A204.1 (cell line): ENCODE results near the gene OR1F1.
"Not testable (repeated sequence)": the region's sequence is repeated elsewhere in the genome, so short reads cannot be mapped to it uniquely, and the experiment has no call there.

Experiments used
- FAIRE-seq: peaks from 2 replicates; lab custom pipeline; 2012; peaks lifted over from hg19 to GRCh38; lab: Jason Lieb, UNC

The OR1F1 gene

GRCh38 chr16:3198334-3199072 is 10.5 kb downstream of the OR1F1 start:
- no peak for FAIRE-seq

DNA sequence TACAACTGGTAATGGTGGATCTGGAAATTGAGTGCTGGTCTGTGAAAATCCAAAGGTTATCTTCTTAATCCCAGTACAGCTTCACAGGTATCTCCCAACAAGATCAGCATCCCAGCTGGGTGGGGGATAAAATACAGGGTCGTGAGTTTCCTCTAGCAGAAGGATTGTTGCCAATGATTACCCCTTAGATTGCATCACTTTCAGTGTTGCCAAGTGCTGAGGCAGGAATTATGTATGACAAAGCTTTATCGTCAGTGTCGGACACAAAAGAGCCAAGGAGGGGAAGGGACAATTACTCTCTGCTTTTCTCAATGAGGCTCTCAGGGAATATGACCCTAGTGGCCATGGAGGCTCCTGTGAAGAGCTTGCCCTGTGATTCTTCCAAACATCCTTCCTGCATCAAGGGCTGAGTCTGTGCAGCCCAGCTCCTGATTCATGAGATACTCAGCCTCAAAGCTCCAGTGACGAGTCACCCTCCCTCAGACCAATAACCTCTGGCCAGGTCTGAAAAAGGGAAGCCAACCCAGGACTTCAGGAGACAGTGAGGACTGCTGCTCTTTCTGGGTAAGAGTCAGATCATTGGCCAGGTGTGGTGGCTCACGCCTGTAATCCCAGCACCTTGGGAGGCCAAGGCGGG is 15.0 kb downstream of the OR1F1 start:
- no peak for FAIRE-seq

GRCh38 chr16:3205939-3206338 is 17.9 kb downstream of the OR1F1 start:
- FAIRE-seq = not testable (repeated sequence)

DNA sequence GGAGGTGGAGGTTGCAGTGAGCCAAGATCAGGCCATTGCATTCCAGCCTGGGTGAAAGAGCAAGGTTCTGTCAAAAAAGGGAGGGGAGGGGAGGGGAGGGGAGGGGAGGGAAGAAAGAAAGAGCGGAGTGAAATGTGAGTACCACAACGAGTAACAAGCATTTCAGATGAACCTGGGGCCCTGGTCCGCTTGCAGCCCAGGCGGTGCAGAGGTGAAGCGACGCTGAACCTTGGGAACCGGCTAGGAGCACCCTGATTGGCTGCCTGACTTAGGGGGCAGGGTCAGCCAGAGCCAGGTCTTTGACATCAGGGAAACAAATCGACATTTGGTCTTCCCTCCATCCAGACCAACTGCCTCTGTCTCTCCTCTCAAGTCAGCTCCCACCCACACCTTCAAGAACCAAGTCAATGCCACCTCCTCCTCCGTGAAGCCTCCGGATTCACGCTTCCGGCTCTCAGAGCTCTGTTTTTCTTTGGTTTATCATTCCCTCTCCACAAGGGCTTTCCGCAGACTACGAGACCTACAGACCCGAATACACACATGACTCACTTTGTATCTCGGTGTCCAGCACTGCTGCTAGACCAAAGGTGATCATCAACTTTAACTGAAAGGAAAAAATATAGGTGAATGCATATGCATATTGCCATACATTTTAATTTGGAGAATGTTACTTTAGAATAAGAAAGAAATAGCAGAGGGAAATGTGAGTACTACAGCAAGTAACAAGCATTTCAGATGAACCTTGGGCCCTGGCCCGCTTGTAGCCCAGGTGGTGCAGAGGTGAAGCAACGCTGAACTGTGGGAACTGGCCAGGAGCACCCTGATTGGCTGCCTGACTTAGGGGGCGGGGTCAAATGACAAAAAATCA is 19.3 kb downstream of the OR1F1 start:
- FAIRE-seq = no peak

DNA sequence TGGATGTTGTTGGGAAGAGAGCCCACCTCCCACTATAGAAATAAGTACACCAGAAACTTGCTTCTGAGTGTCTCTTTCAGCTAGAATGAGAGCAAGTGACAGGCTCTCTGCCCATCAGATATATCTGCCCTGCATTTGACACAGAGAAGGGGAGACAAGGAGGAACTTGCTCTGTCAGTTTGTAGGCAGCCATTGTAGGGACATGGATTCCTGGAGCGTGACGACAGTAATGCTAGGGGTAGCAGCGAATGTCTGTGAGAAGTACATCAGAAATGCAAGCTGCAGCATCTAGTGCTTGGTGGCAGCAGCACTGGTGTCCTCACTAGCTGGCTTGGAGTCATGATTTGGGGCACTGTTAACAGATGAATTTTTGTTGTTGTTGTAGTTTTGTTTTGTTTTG is 24.0 kb downstream of the OR1F1 start:
- FAIRE-seq = no peak

DNA sequence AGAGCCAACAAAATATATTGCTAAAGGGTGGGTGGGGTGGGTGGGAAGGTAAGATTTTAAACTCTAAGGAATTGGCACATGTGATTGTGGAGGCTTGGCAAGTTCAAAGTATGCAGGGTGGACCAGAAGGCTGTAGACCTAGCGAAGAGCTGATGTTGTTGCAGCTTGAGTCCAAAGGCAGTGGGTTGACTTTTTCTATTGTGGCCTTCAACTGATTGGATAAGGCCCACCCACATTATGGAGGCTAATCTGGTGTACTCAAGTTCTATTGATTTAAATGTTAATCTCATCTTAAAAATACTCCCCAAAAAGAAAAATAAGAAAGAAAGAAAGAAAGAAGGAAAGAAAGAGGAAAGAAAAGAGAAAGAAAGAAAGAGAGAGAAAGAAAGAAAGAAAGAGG is 24.6 kb downstream of the OR1F1 start:
- no peak for FAIRE-seq

DNA sequence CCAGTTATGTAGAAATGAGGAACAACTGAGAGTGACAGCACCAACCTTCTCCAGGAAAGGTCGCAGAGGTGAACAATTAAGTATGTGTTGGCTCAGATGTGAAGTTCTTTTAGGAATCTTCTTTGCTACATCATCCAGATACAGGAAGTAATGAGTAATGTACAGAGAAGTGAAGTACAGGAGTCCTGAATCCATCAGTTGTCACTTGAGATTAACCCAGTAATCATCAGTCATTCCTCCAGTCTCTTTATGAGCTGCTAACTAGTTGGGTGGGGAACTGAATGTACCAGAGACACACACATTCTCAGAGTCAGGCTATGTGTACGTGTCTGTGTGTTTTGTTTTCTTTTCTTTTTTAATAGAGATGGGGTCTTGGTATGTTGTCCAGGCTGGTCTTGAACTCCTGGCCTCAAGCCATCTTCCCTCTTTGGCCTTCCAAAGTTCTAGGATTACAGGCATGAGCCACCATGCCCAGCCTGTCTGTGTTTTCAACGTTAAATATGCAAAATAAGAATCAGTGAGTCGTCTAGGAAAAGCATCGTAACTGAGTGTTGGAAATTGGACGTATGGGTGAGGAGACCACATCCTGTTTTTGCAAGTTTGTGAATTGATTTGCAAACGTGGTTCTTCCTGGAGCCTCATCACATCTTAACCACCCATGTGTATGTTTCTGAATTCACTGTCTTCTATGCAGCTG is 27.0 kb downstream of the OR1F1 start:
- FAIRE-seq = no peak

GRCh38 chr16:3215601-3216262 is 27.7 kb downstream of the OR1F1 start:
- no peak for FAIRE-seq

DNA sequence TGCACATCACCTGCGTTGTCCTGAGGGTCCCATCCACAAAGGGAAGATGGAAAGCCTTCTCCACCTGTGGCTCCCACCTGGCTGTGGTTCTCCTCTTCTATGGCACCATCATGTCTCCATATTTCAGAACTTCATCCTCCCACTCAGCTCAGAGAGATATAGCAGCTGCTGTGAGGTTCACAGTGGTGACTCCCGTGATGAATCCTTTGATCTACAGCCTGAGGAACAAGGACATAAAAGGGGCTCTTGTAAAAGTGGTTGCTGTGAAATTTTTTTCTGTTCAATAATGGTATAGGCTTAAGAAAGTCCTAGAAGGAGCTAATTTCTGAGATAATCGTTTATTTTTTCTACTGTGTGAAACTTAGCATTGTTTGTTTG is 28.2 kb downstream of the OR1F1 start:
- no peak for FAIRE-seq

DNA sequence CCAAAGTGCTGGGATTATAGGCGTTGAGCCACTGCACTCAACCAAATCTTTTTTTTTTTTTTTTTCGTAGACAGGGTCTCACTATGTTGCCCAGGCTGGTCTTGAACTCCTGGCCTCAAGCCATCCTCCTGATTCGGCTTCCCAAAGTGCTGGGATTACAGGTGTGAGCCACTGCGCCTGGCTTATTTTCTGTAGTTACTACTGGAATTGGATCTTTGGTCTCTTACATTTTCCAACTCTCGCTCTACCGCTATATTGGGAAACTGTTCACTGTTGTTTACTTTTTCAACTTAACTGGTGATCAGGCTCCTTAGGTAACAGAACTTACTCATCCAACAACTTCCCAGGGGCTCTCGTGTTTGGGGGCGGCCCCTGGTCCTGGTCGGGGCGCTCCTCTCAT is 32.8 kb downstream of the OR1F1 start:
- no peak for FAIRE-seq

DNA sequence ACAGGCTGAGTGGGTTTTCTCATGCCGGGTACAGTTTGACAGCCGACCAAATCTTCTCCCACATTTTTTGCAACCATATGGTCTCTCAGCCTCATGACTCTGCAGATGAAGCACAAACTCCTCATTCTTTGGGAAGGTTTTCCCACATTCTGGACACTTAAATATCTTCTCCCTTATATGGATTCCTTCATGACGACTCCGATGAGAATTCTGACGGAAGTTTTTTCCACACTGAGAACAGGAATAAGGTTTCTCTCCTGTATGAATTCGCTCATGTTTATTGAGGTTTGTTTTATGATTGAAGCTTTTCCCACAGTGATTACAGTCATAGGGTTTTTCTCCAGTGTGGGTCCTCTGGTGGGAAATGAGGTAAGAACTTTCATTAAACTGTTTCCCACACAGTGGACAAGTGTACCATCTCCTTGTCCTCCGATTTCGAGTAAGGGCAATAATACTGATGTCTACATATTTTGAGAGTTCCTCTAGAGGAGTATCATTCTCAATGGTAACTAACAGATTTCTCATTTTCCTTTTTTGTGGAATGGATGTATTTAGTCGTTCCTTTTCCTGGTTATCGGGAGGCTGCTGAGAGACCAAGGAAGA is 36.0 kb downstream of the OR1F1 start:
- FAIRE-seq = no peak

GRCh38 chr16:3234543-3234856 is 46.5 kb downstream of the OR1F1 start:
- no peak for FAIRE-seq

GRCh38 chr16:3234857-3235561 is 47.0 kb downstream of the OR1F1 start, which contains the start of gene ZNF200:
Gene ZNF200, minus strand, starts transcription at chr16:3235158. Its CDS starts 1,403 bp downstream, at chr16:3233755.
- FAIRE-seq = no peak

DNA sequence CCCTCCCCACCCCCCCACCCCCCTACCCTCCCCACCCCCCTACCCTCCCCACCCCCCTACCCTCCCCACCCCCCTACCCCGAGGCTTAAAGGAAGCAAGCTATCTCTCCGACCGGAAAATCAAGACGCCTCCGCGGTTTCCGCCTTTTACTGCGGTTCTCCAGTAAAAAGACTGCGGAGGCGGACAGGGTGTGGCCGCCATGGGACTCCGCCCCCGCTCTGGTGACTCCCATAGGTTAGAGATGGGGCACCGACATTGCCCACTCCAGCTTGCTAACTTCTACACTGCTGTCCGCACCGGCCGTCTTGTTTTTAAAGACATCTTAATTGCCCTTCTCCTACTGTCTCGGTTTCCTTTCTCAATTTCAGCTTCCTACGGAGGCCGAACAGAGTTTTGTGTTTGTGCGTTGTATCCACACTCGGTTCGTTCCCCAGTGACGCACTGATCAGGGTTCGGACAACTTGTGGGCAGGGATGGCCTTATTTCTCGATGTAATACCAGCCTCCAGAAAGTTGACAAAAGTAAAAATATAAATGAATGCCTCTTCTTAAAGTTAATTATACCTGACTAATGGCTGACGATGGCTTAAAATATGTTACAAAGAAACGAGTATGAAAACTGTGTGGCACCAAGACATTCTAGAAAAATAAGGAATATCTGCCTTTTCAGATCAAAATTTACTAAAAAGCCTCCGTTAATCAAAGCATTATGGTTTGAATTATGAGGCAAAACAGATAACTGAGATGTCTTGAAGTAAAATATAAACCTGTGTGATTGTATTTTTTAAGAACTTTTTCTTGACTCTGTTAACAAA is 48.1 kb downstream of the OR1F1 start:
- no peak for FAIRE-seq

DNA sequence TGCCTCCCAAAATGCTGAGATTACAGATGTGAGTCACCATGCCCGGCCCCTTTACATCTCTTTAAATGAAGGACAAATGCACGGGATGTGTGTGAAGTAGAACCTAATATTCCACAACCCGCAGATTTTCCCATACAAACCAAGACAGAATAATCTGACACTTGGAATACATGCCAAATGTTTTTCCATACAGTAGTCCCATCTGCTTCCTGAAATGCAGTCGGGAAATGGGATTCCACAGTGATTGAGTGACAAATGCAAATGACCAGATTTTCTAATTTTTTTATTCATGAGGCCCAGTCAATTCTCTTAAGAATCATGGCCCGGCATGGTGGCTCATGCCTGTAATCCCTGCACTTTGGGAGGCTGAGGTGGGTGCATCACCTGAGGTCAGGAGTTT is 53.8 kb downstream of the OR1F1 start:
- no peak for FAIRE-seq

DNA sequence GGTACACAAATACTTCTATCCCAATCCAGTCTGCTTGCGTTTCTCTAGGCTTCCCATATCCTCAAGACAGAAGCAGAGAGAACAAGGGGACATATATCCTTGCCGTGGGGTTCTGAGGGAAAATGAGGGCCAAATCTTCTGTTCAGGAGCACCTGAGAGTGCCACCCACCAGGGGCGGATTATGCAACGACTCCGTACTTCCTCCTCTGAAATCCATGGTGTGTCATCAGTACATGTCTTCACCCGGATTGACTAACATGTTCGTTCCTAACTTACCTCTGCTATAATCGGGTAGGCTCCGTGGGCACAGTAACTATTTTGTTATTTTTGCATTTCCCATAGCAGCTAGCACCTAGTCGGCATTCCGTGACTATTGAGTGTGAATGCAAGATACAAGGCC is 54.7 kb downstream of the OR1F1 start:
- no peak for FAIRE-seq

GRCh38 chr16:3243882-3244281 is 55.9 kb downstream of the OR1F1 start:
- FAIRE-seq = no peak

GRCh38 chr16:3246002-3246401 is 58.0 kb downstream of the OR1F1 start:
- FAIRE-seq = no peak

DNA sequence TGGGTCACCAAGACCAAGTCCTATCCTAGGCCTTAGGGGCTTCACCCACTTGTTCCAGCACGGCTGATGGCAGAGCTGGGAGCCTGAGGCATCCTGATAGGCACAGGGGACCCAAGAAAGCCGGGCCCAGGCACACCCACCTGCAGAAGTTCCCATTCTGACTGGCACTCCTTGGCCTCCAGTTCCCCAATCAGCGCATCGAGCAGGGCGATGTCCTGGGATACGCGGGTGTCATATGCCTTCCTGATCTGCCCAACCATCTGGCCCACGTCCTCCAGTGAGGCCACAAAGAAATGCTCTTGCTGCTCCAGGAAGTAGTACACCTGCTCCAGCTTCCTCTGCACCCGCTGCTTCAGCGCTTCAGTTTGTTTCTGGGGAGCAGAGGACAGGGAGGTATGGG is 58.9 kb downstream of the OR1F1 start:
- no peak for FAIRE-seq

GRCh38 chr16:3248596-3248995 is 60.6 kb downstream of the OR1F1 start:
- FAIRE-seq = no peak
